ENCODE measurements around the gene CXCL3.

The CXCL3 gene

GRCh38 chr4:74059161-74059829, 20.8 kb upstream of the CXCL3 start:
- TF ChIP-seq CTCF (IDR thresholded peaks at IDR 0.05): no peak
- Histone ChIP-seq H3K36me3 (ENCODE audit: control insufficient read depth, insufficient read depth, low read length) (peaks cover 3% of the 10 kb centered on the region), H3K27ac (no peak overlapping the region), H3K79me2 (no peaks in the 10 kb centered on the region), H3K27me3 (ENCODE audit: control insufficient read depth, insufficient read depth, low read length) (no peaks in the 10 kb centered on the region), H3K9me3 (ENCODE audit: control insufficient read depth, low read length) (no peaks in the 10 kb centered on the region), H3K4me3 (ENCODE audit: low read depth, low read length) (no peak overlapping the region), H2AFZ (no peak overlapping the region), H3K4me2 (ENCODE audit: low read length) (no peak overlapping the region), H3K9ac (no peak overlapping the region), H3K4me1 (no peaks in the 10 kb centered on the region)

GRCh38 chr4:74058048-74058651, 19.7 kb upstream of the CXCL3 start:
- H2AFZ ChIP-seq: no peak overlapping the region
- H3K36me3 ChIP-seq (ENCODE audit: control insufficient read depth, insufficient read depth, low read length): peaks cover 3% of the 10 kb centered on the region
- H3K27me3 ChIP-seq (ENCODE audit: control insufficient read depth, insufficient read depth, low read length): no peaks in the 10 kb centered on the region
- H3K9ac ChIP-seq: no peak overlapping the region
- no peak overlapping the region for H3K4me2 ChIP-seq (ENCODE audit: low read length)
- no peaks in the 10 kb centered on the region for H3K79me2 ChIP-seq
- H3K4me1 ChIP-seq: no peaks in the 10 kb centered on the region
- no peak for TF ChIP-seq CTCF (IDR thresholded peaks at IDR 0.05)
- no peaks in the 10 kb centered on the region for H3K9me3 ChIP-seq (ENCODE audit: control insufficient read depth, low read length)
- H3K27ac ChIP-seq: no peak overlapping the region
- H3K4me3 ChIP-seq (ENCODE audit: low read depth, low read length): no peak overlapping the region

- no peak overlapping the region for H3K9ac ChIP-seq
- no peaks in the 10 kb centered on the region for H3K9me3 ChIP-seq (ENCODE audit: control insufficient read depth, low read length)
- no peak overlapping the region for H2AFZ ChIP-seq
- H3K4me2 ChIP-seq (ENCODE audit: low read length): no peak overlapping the region
- H3K79me2 ChIP-seq: no peaks in the 10 kb centered on the region
- TF ChIP-seq CTCF (IDR thresholded peaks at IDR 0.05): no peak
- H3K4me1 ChIP-seq: no peaks in the 10 kb centered on the region
- H3K36me3 ChIP-seq (ENCODE audit: control insufficient read depth, insufficient read depth, low read length): peaks cover 3% of the 10 kb centered on the region
- no peak overlapping the region for H3K27ac ChIP-seq
- no peaks in the 10 kb centered on the region for H3K27me3 ChIP-seq (ENCODE audit: control insufficient read depth, insufficient read depth, low read length)
- no peak overlapping the region for H3K4me3 ChIP-seq (ENCODE audit: low read depth, low read length)
Measured at GRCh38 chr4:74057588-74057987, 19.1 kb upstream of the CXCL3 start.

- Histone ChIP-seq H3K4me3 (ENCODE audit: low read depth, low read length) (no peak overlapping the region), H3K9ac (no peak overlapping the region), H2AFZ (no peak overlapping the region), H3K9me3 (ENCODE audit: control insufficient read depth, low read length) (no peaks in the 10 kb centered on the region), H3K27me3 (ENCODE audit: control insufficient read depth, insufficient read depth, low read length) (no peaks in the 10 kb centered on the region), H3K36me3 (ENCODE audit: control insufficient read depth, insufficient read depth, low read length) (no peaks in the 10 kb centered on the region), H3K4me1 (no peaks in the 10 kb centered on the region), H3K27ac (no peak overlapping the region), H3K79me2 (no peaks in the 10 kb centered on the region), H3K4me2 (ENCODE audit: low read length) (no peak overlapping the region)
- no peak for TF ChIP-seq CTCF (IDR thresholded peaks at IDR 0.05)
Measured at GRCh38 chr4:74056858-74057562, 18.5 kb upstream of the CXCL3 start.
